PFSK-1 (cell line): ENCODE measurements around the gene MC2R.

Experiments used
- POLR2AphosphoS5 ChIP-seq: IDR thresholded peaks from 2 replicates; pipeline ENCODE4 v1.6.1; 2012; ENCODE audit warnings: low read depth, mild to moderate bottlenecking, control low read depth, low read length, moderate library complexity
- SIN3A ChIP-seq: IDR thresholded peaks from 2 replicates; pipeline ENCODE4 v1.6.1; 2012; ENCODE audit warnings: mild to moderate bottlenecking, low read length, moderate library complexity, borderline replicate concordance; ENCODE audit not compliant: insufficient read depth
- TAF1 ChIP-seq: IDR thresholded peaks from 2 replicates; pipeline ENCODE4 v1.6.1; 2012; ENCODE audit warnings: low read length, control low read depth, borderline replicate concordance; ENCODE audit not compliant: insufficient read depth
- TF ChIP-seq, protein P1 (sequence below), 2 experiments: IDR thresholded peaks; 2 replicates each; pipeline versions ENCODE4 v1.6.1 to v1.8.0; 2011 to 2012; ENCODE audit warnings: low read depth in 2 of 2, low read length in 2 of 2, control low read depth in 1 of 2, inconsistent platforms in 1 of 2, mild to moderate bottlenecking in 1 of 2, moderate library complexity in 1 of 2; ENCODE audit not compliant: insufficient read depth in 1 of 2

GRCh38 chr18:13917401-13917800, 2.1 kb upstream of the MC2R start:
- TF ChIP-seq SIN3A (no peak), POLR2AphosphoS5 (no peak), TAF1 (no peak)
- TF ChIP-seq, protein P1, sequence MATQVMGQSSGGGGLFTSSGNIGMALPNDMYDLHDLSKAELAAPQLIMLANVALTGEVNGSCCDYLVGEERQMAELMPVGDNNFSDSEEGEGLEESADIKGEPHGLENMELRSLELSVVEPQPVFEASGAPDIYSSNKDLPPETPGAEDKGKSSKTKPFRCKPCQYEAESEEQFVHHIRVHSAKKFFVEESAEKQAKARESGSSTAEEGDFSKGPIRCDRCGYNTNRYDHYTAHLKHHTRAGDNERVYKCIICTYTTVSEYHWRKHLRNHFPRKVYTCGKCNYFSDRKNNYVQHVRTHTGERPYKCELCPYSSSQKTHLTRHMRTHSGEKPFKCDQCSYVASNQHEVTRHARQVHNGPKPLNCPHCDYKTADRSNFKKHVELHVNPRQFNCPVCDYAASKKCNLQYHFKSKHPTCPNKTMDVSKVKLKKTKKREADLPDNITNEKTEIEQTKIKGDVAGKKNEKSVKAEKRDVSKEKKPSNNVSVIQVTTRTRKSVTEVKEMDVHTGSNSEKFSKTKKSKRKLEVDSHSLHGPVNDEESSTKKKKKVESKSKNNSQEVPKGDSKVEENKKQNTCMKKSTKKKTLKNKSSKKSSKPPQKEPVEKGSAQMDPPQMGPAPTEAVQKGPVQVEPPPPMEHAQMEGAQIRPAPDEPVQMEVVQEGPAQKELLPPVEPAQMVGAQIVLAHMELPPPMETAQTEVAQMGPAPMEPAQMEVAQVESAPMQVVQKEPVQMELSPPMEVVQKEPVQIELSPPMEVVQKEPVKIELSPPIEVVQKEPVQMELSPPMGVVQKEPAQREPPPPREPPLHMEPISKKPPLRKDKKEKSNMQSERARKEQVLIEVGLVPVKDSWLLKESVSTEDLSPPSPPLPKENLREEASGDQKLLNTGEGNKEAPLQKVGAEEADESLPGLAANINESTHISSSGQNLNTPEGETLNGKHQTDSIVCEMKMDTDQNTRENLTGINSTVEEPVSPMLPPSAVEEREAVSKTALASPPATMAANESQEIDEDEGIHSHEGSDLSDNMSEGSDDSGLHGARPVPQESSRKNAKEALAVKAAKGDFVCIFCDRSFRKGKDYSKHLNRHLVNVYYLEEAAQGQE (IDR thresholded peaks at IDR 0.05; ENCODE audit: insufficient read depth in 1 of 2, low read depth in 2 of 2, low read length in 2 of 2), result no peak
